ENCODE data around the gene EXOC3. TPM values are rescaled to one million over a fixed set of nuclear protein-coding genes. Genes with fewer than 3 reads are reported as not detected.

Gene EXOC3
- total RNA-seq, 4 donors from 2014 or later, result 32.4 to 84.8 (median 49.2) TPM

DNA sequence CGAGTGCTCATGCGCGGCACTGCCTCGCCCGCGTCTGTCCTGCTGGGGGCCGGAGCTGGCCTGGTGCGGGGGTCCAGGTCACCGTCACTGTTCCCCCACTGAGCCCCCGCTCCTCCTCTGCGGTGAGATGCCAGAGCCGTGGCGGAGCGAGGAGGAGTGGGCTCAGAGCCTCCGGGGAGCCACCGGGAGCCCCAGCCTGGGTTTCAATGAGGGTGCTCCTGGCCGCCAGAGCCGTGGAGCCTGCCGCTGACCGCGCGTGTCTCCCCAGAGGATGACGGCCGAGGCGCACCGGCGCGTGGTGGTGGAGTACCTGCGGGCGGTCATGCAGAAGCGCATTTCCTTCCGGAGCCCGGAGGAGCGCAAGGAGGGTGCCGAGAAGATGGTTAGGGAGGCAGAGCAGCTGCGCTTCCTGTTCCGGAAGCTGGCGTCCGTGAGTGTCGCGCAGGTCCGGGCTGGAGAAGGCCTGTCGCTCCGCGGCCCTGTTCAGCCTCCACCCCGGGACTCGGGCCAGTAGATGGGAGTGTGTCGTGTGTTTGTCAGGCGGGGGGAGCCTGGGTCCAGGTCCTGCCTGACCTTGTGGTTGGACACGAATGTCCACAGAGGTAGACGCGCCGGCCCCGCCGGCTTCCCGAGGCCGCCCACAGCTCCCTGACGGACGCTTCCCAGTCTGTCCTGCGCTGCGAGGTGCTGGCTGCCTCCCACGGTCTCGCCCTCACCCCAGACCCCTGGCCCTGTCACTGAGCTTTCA, 22.0 kb downstream of the EXOC3 start:
- TF ChIP-seq, protein P1, sequence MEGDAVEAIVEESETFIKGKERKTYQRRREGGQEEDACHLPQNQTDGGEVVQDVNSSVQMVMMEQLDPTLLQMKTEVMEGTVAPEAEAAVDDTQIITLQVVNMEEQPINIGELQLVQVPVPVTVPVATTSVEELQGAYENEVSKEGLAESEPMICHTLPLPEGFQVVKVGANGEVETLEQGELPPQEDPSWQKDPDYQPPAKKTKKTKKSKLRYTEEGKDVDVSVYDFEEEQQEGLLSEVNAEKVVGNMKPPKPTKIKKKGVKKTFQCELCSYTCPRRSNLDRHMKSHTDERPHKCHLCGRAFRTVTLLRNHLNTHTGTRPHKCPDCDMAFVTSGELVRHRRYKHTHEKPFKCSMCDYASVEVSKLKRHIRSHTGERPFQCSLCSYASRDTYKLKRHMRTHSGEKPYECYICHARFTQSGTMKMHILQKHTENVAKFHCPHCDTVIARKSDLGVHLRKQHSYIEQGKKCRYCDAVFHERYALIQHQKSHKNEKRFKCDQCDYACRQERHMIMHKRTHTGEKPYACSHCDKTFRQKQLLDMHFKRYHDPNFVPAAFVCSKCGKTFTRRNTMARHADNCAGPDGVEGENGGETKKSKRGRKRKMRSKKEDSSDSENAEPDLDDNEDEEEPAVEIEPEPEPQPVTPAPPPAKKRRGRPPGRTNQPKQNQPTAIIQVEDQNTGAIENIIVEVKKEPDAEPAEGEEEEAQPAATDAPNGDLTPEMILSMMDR (IDR thresholded peaks at IDR 0.05; ENCODE audit: low read depth), result no peak

DNA sequence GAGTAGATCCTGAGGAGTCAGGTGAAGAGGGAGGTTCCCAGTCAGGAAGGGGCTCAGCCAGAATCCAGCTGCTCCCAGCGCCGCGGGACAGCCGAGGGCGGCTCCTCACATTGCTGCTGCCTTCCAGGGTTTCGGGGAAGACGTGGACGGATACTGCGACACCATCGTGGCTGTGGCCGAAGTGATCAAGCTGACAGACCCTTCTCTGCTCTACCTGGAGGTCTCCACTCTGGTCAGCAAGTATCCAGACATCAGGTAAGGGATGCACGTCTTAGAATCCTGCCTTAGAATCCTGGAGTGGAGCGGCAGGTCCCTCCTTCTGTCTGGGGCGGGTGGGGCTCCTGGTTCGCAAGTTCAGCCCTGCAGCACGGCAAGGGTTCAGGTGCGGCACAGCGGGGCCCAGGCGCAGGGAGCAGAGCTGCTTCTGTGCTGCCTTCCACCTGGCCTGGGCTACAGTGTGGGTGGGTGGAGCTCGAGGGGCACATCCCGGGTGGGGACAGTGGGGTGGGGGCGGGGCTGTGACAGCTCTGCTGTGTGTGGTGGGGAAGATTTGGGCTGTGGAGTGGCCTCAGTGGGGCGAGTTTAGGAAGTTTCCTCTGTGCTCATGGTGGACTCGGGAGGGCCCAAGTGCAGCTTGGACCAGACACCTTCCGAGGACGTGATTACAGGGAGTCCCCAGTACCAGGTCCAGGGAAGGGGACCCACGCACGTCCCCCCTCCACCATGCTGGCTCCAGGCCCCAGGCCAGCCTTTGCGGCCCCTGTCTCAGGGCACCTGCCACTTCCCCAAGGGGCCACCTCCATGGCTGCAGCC, 22.8 kb downstream of the EXOC3 start:
- TF ChIP-seq, protein P1 (IDR thresholded peaks at IDR 0.05; ENCODE audit: low read depth), result no peak

DNA sequence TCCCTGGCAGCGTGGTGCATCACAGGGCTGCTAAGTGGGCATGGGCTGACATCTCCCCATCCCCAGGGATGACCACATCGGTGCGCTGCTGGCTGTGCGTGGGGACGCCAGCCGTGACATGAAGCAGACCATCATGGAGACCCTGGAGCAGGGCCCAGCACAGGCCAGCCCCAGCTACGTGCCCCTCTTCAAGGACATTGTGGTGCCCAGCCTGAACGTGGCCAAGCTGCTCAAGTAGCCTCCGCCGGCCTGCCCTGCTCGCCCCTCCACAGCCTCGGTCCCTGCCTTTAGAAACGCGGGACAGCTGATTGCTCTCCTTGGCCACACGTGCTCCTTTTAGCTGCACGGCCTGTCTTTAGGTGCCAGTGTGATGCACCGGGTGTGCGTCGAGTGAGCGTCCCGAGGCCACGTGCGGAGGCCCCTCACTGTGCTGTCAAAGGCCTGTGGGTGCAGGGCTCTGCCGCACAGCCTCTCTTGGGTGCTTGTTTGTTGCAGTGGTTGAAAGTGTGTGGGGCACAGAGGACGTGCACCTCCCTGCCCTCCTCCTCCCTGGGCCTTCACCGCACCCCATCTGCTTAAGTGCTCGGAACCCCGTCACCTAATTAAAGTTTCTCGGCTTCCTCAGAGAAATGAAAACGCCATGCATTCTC, 23.8 kb downstream of the EXOC3 start:
- TF ChIP-seq, protein P1 (IDR thresholded peaks at IDR 0.05; ENCODE audit: low read depth), result no peak

DNA sequence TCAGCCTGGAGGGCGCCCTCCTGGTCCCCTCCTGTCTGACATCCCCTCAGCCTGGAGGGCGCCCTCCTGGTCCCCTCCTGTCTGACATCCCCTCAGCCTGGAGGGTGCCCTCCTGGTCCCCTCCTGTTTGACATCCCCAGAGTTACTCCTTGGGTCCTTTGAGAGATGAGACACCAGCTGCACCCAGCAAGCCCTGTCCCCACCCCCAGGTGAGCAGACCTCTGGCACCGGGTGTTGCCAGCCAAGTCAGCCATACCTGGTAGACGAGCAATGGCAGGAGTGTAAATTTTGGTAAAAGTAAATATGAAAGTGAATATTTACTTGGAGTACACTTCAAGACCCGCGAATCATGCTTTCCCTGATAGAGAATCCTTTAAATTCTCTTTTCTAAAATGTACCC, 25.4 kb downstream of the EXOC3 start:
- TF ChIP-seq, protein P1 (IDR thresholded peaks at IDR 0.05; ENCODE audit: low read depth), result no peak

DNA sequence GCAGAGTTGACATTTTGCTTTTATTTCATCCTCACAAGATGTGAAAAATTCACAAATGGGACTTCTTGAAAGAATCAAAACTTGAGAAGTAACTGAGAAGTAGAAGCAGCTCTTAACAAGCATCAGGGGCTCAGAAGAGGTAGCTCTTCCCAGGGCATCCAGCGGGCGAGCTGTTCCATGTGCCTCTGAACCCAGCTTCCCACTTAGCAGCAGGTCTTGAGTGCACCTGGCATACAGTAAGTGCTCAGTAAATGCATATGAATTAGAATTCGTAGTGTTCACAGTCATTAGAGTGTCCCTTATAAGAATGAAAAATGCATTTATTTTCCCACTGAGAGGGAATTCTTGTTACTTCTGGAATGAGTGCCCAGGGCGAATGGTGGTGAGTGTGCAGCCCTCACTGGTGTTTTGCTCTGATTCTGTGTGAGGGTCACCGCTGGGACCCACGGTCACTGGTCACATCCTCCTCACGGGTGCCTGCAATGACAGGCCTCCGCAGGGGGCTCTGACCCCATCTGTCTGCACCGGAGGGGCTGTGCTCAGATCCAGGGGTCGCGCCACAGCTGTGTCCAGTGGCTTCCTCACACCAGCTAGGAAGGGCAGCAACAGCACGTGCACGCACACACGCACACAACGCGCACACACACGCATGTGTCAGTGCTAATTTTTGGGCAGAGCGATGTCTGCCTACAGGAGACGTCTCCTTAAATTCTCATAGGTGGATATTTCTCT, 26.9 kb downstream of the EXOC3 start:
- TF ChIP-seq, protein P1 (IDR thresholded peaks at IDR 0.05; ENCODE audit: low read depth), result no peak

DNA sequence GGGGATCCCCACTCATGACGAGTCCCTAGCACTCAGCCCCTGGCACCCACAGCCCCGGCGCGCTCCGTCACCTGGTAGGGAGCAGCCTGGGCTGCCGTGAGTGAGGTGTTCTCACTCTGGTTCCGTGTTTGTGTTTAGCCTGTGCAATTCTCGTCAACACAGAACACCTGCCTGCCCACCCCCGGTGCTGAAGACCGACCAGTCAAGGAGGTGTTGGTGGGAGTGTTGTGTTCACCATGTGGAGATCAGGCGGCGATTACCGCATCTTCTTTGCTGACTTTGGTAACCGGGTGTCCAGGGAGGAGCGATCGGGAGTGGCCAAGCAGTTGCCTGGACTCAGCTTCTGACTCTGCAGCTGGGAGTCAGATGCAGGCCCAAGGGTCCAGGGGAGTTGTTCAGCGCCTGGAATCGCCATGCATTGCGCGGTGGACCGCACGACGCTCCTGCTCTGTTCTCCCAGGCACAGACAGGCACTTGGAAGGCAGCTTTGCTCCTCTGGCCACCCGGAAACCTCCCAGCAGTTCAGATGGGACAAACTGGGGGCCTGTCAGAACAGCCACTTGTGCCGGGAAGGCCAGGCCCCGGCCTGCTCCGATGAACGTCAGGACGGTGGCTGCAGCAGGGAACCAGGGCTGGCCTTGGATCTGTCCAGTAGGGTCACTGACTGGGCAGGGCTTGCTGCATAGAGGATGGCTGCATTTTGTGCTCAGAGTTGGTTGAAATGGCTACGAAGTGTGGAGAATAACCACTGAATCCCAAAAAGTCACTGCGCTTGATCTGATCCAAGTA, 28.2 kb downstream of the EXOC3 start:
- TF ChIP-seq, protein P1 (IDR thresholded peaks at IDR 0.05; ENCODE audit: low read depth), result no peak
